ENCODE measurements around the gene FBXO28.
A peak's percentile ranks its signal among the peaks of the same experiment; 100 is the strongest.

The FBXO28 gene

GRCh38 chr1:224178894-224179293 is 65.0 kb downstream of the FBXO28 start:
- in situ Hi-C loops (cut with HindIII; ENCODE audit: low sequenced_read_pairs) = no loop called here
- no peak overlapping the region for H3K4me3 ChIP-seq (ENCODE audit: low read depth, low read length)
- TF ChIP-seq, protein P1, sequence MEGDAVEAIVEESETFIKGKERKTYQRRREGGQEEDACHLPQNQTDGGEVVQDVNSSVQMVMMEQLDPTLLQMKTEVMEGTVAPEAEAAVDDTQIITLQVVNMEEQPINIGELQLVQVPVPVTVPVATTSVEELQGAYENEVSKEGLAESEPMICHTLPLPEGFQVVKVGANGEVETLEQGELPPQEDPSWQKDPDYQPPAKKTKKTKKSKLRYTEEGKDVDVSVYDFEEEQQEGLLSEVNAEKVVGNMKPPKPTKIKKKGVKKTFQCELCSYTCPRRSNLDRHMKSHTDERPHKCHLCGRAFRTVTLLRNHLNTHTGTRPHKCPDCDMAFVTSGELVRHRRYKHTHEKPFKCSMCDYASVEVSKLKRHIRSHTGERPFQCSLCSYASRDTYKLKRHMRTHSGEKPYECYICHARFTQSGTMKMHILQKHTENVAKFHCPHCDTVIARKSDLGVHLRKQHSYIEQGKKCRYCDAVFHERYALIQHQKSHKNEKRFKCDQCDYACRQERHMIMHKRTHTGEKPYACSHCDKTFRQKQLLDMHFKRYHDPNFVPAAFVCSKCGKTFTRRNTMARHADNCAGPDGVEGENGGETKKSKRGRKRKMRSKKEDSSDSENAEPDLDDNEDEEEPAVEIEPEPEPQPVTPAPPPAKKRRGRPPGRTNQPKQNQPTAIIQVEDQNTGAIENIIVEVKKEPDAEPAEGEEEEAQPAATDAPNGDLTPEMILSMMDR (IDR thresholded peaks at IDR 0.05; ENCODE audit: low read depth, low read length) = no peak
- no peak for DNase-seq (ENCODE audit: low read depth, low spot score)

DNA sequence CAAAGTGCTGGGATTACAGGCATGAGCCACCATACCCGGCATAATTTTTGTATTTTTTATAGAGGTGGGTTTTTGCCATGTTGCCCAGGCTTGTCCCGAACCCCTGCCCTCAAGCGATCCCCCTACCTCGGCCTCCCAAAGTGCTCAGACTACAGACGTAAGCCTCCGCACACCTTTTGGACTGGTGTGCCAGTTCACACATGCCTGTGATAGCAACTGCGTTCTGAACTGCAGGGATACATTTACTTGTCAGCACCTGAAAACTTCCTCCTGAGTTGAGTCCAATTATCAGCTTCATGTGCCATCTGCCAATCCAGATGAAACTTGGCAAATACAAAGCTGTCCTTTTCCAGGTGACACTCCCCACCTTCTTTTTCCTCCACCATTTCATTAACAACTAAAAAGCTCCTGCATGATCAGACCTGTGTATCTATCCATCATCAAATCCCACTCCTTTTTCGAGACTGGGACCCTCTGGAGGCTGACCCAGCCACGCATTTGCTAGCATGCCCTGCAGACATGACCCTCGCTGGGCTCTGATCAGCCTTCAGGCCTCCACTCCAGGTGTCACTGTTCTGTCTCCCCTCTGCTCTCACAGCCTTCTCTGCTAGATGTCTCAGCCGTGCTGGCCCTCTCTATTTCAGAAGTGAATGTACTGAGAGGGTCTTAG is 67.0 kb downstream of the FBXO28 start:
- TF ChIP-seq, protein P1 (IDR thresholded peaks at IDR 0.05; ENCODE audit: low read depth, low read length) = no peak
- no peak overlapping the region for H3K4me3 ChIP-seq (ENCODE audit: low read depth, low read length)
- no peak for DNase-seq (ENCODE audit: low read depth, low spot score)
- in situ Hi-C loops (cut with HindIII; ENCODE audit: low sequenced_read_pairs) = no loop called here

- H3K4me3 ChIP-seq (ENCODE audit: low read depth, low read length) = no peak overlapping the region
- in situ Hi-C loops (cut with HindIII; ENCODE audit: low sequenced_read_pairs) = no loop called here
- DNase-seq (ENCODE audit: low read depth, low spot score) = no peak
- TF ChIP-seq, protein P1 (IDR thresholded peaks at IDR 0.05; ENCODE audit: low read depth, low read length) = no peak
These were observed 67.5 kb downstream of the FBXO28 start for GRCh38 chr1:224181453-224181810.

DNA sequence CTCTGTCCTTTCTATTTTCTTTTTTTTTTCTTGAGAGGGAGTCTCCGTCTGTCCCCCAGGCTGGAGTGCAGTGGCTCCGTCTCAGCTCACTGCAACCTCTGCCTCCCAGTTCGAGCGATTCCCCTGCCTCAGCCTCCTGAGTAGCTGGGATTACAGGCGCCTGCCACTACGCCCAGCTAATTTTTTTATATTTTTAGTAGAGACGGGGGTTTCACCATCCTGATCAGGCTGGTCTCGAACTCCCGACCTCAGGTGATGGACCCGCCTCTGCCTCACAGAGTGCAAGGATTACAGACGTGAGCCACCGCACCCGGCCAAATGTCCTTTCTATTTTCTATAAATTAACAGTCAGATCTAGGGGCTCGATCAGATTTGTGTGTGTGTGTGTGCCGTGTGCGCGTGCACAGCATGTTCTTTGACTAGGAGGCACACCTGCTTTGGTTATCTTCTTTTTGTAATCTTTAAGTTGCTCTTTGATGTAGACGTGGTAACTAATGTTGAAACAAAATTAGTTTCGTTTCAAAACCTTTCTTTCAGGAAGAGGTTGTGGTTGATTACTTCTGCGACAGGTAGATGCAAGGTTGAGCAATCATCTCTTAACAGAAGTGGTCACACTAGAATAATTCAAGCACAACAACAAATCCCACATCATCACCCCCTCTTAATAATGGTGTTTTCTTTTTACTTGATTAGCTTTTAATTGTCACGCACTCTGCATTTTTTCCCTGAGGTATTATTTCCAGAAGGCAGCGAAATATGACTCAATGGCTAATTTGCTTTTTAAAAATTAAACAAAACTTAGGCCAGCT is 68.3 kb downstream of the FBXO28 start:
- DNase-seq (ENCODE audit: low read depth, low spot score) = no peak
- TF ChIP-seq, protein P1 (IDR thresholded peaks at IDR 0.05; ENCODE audit: low read depth, low read length) = no peak
- in situ Hi-C loops (cut with HindIII; ENCODE audit: low sequenced_read_pairs) = no loop called here
- peak overlapping the region; percentile 78 for H3K4me3 ChIP-seq (ENCODE audit: low read depth, low read length)

GRCh38 chr1:224182866-224183590 is 69.1 kb downstream of the FBXO28 start, which contains the start of gene DEGS1:
DEGS1 (plus strand) TSS chr1:224183240; CDS start chr1:224183337, 97 bp downstream.
- TF ChIP-seq, protein P1 (IDR thresholded peaks at IDR 0.05; ENCODE audit: low read depth, low read length) = no peak
- in situ Hi-C loops (cut with HindIII; ENCODE audit: low sequenced_read_pairs) = no loop called here
- H3K4me3 ChIP-seq (ENCODE audit: low read depth, low read length) = peak within 1 kb of the TSS; percentile 78
- peak; percentile 82 for DNase-seq (ENCODE audit: low read depth, low spot score)

DNA sequence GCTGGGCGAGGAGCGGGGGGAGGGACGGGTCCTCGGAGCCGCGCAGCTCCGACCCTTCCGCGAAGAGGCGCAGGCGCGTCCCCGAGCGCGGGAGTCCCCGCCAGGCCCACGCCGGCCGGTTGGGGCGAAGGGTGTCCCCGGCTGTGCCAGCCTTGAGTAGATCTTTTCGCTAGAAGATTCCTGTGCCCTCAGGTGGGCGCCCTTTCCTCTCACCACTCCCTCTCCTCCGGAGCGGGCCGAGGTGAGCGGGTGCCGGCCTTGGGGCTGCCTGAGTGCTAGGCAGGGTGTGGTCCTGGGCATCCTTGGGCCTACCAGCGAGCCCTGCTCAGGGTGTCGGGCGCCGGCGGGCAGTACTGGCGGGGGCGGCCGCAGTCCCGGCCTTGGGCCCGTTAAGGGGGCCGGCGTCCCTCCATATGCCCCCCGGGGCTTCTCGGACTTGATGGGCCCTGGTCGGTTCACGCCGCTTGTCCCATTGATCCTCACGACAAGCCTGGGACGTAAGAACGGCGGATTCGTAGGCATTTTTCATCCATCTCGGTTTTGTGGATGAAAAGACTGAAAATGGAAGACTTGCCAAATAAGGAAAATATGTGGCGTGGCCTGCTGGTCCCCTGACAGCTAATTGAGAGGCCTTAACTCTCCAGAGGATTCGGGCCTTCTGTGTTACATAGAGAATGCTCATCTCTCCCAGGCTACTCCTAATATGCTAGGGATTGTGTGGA is 69.8 kb downstream of the FBXO28 start:
- peak; percentile 71 for DNase-seq (ENCODE audit: low read depth, low spot score)
- peak overlapping the region; percentile 78 for H3K4me3 ChIP-seq (ENCODE audit: low read depth, low read length)
- in situ Hi-C loops (cut with HindIII; ENCODE audit: low sequenced_read_pairs) = no loop called here
- TF ChIP-seq, protein P1 (IDR thresholded peaks at IDR 0.05; ENCODE audit: low read depth, low read length) = no peak
